Pancreas (tissue), 10 donors: Measurements from ENCODE around the gene LRRC43. TPM values are rescaled to one million over a fixed set of nuclear protein-coding genes. Genes with fewer than 3 reads are reported as not detected.

Source experiments
- ATAC-seq, 4 donors: fragments of 200-7000 bp; cut with Tn5 transposase; one replicate each; pipeline versions ENCODE4 v1.8.0 to v1.9.1; 2020; ENCODE audit warnings: mild to moderate bottlenecking in 4 of 4, moderate library complexity in 4 of 4
- DNase-seq, 6 donors: peaks; one replicate each; pipeline ENCODE4 v3.0.0-alpha.2; 2020
- FAIRE-seq: peaks from 2 replicates; lab custom pipeline; 2012; peaks lifted over from hg19 to GRCh38; lab: Jason Lieb, UNC
- H3K27ac ChIP-seq, 4 donors: fragments of 200-600 bp; sonication (generic); 1 replicate in 3 of 4; 2 replicates in 1 of 4; pipeline versions ENCODE4 v1.5.0 to v1.8.0; 2020
- H3K27me3 ChIP-seq, 4 donors: fragments of 200-600 bp; one replicate each; pipeline ENCODE4 v1.8.0; 2021
- H3K36me3 ChIP-seq, 3 donors: fragments of 200-600 bp; sonication (generic) in 1 of 3; one replicate each; pipeline versions ENCODE4 v1.5.0 to v1.8.0; 2020 to 2021
- H3K4me1 ChIP-seq, 3 donors: fragments of 200-600 bp; one replicate each; pipeline ENCODE4 v1.8.0; 2021
- H3K4me3 ChIP-seq, 4 donors: fragments of 200-600 bp; sonication (generic) in 2 of 4; one replicate each; pipeline versions ENCODE4 v1.5.0 to v1.8.0; 2020 to 2021
- H3K9me3 ChIP-seq, 4 donors: fragments of 200-600 bp; one replicate each; pipeline ENCODE4 v1.8.0; 2021
- WGBS, 2 donors: extraction: QIAGEN DNeasy Blood & Tissue Kit; methylation state at CpG; one replicate each; pipeline ENCODE4 v1.1.7; 2013; 5-methylcytosine and 5-hydroxymethylcytosine counted together
- intact Hi-C, 3 donors: fragments of 100-400 bp; cut with DNase I; formaldehyde crosslinking; loops; one replicate each; pipeline versions ENCODE4 v1.11.1 to v1.14.2; 2022
- polyA plus RNA-seq, 2 donors: library from polyadenylated mRNA; stranded (reverse); fragments of 200-250 nt; gene quantifications; one replicate each; pipeline ENCODE4 v1.2.3, GENCODE V29; 2013
- total RNA-seq, 6 donors: library from RNA; stranded (reverse); fragmentation: NEBNext Ultra II Directional in 4 of 6; extraction: Animal tissue kit (Norgen Biotek cat#: 25700) in 4 of 6; gene quantifications; one replicate each; pipeline versions ENCODE4 v1.2.1 to v1.2.4, GENCODE V29; 2021 to 2023
- TF ChIP-seq, protein P1 (sequence below), 4 donors: fragments of 200-600 bp; sonication (generic) in 3 of 4; IDR thresholded peaks; one replicate each; pipeline versions ENCODE4 v1.5.0 to v1.8.0; 2021; ENCODE audit warnings: antibody characterized with exemption in 4 of 4
- donor health status: healthy with polysubstance abuse.
- donor health status: DM: no; HTN: no; CAD: no; lungs with moderate emphysema.
- donor health status: DM: no; HTN: no; CAD: no.
- donor health status: control.
- donor health status: control.
- donor health status: Bipolar disorder and iron deficiency.
- donor health status: DM: yes; HTN: yes; CAD: no.
- donor health status: DM: no; HTN: no; CAD: no.
- donor health status: DM: no; HTN: no; CAD: no.
- donor health status: DM: yes; HTN: yes; CAD: no.

LRRC43 gene
- total and polyA plus RNA-seq, 8 donors, result 0.12 to 1.6 (median 0.52) TPM

DNA sequence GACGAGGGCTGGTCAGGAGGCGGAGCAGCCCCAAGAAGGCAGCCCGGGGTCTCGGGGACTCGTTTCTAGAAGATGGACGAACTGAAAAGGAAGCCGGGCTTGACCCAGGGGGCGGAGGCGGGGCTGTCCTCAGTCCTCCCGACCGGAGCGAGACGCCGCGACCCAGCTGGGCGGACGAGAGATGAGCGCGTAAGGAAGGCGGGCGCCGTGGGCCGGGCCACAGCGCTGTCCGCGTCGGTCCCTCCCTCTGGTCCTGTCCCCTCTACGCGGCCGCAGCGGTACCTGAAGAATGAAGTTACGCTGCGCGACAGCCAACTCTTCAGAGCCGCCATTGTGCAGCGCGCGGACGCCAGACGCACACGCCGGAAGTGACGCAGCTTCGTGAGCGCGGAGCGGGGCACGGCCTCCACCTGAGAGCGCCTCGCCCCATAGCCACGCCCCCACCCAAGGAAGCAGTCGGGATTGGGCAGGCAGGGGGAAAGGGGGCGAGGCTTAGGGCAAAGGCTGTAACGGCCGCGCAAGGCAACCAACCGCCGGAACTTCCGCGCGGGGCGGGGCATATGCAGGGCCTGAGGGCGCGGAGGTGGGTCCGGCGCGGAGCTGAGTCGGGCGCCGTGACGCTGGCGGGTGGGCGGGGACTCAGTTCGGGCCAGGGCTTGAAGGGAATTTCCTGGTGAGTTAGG is 42.9 kb downstream of the LRRC43 start, which contains the start of gene DIABLO:
Gene DIABLO (minus strand): TSS at position 370 of the 683 bp plus-strand sequence. CDS start 38 bp downstream, at position 332.
- intact Hi-C loops, result no loop called here
- DNase-seq, result peak; percentile 99 to 100 (median 100)
- peak; percentile 92 for FAIRE-seq

DNA sequence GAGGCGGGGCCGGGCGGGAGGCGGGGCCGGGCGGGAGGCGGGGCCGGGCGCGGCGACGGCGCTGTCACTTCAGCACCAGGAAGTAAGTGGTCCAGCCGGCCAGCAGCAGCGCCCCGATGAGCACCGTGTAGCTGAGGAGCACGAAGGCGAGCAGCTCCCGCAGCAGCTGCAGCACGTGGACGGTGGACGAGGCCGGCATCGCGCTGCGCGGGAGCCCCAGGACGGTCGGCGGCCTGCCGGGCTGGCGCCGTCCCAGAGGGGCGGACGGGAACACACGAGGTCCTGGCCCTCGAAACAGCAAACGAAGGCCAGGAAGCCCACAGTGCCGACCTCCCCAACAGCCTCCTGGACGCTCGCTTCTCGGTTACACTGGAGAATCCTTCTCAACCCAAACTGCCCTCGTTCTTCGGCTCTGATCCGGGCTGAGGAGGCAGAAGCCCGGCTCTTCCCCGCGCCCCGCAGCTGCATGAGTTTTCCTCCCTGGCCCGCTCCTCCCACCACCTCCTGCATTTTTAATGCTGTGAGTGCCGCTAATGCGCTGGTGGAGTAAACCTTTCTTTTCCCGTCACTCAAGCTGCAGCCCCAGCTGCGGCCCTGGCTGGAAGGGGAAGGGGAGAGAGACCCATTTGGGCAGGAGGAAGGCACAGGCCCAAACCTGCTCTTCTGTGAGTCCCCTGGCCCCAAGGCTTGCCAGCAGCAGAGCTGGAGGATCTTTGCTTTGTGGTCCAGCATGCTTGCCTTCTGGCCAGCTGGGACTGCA is 43.6 kb downstream of the LRRC43 start:
- WGBS, 2 donors, result 6 to 9% methylated on average over 50 to 55 of the region's 55 CpGs
- TF ChIP-seq, protein P1, sequence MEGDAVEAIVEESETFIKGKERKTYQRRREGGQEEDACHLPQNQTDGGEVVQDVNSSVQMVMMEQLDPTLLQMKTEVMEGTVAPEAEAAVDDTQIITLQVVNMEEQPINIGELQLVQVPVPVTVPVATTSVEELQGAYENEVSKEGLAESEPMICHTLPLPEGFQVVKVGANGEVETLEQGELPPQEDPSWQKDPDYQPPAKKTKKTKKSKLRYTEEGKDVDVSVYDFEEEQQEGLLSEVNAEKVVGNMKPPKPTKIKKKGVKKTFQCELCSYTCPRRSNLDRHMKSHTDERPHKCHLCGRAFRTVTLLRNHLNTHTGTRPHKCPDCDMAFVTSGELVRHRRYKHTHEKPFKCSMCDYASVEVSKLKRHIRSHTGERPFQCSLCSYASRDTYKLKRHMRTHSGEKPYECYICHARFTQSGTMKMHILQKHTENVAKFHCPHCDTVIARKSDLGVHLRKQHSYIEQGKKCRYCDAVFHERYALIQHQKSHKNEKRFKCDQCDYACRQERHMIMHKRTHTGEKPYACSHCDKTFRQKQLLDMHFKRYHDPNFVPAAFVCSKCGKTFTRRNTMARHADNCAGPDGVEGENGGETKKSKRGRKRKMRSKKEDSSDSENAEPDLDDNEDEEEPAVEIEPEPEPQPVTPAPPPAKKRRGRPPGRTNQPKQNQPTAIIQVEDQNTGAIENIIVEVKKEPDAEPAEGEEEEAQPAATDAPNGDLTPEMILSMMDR (IDR thresholded peaks at IDR 0.05), result no peak
- FAIRE-seq, result no peak
- Histone ChIP-seq H3K4me3 (peak overlapping the region in 2 of 4 donors; percentile 32 to 48), H3K36me3 (peaks cover 0 to 16% (median 3%) of the 10 kb centered on the region in 3 donors), H3K9me3 (no peaks in the 10 kb centered on the region), H3K27me3 (no peaks in the 10 kb centered on the region), H3K27ac (peak overlapping the region in 1 of 4 donors; percentile 57), H3K4me1 (peaks cover 9 to 21% (median 15%) of the 10 kb centered on the region in 3 donors)
- intact Hi-C loops, result no loop called here
- peak in 2 of 6 donors; percentile 33 to 49 for DNase-seq
- ATAC-seq, result no peak

More for the DNA sequence above, 42.9 kb downstream of the LRRC43 start, which contains the start of gene DIABLO:
- peak within 1 kb of the TSS; percentile 88 to 99 (median 90) for H3K4me3 ChIP-seq
- no peaks in the 10 kb centered on the region for H3K27me3 ChIP-seq
- peaks cover 0 to 16% (median 0%) of the 10 kb centered on the region in 3 donors for H3K36me3 ChIP-seq
- peak within 1 kb of the TSS; percentile 87 to 94 (median 92) for H3K27ac ChIP-seq
- H3K4me1 ChIP-seq, result peaks cover 9 to 21% (median 15%) of the 10 kb centered on the region in 3 donors
- no peaks in the 10 kb centered on the region for H3K9me3 ChIP-seq
- 1% methylated on average over 58 to 74 of the region's 74 CpGs for WGBS, 2 donors
- TF ChIP-seq, protein P1 (IDR thresholded peaks at IDR 0.05), result no peak
- ATAC-seq, result peak; percentile 94 to 97 (median 95)

DNA sequence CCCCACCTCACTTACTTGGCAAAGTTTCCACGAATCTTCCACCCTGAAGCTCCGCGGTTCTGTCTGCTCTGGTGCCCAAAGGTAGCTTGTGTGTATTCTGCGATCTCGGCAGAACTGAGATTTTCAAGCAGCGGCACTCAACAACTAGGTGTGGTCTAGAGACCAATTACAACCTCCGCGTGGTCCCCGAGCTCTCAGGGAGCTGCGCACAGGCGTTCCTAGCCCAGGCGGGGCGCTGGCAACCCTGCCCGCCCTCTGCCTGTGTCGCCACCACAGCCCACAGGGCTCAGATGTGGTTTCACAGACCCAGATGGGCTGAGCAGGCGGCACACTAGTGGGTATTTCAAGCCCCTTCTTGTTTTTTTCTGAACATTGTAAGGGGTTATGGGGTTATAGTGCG is 44.4 kb downstream of the LRRC43 start:
- 93 to 94% methylated on average over 17 of the region's 17 CpGs for WGBS, 2 donors
- intact Hi-C loops, result no loop called here
- H3K36me3 ChIP-seq, result peaks cover 0 to 13% (median 10%) of the 10 kb centered on the region in 3 donors
- DNase-seq (peak in 1 of 6 donors; percentile 18), FAIRE-seq (no peak), ATAC-seq (no peak)
- H3K9me3 ChIP-seq, result no peaks in the 10 kb centered on the region
- no peak overlapping the region for H3K27ac ChIP-seq
- no peaks in the 10 kb centered on the region for H3K27me3 ChIP-seq
- no peak overlapping the region for H3K4me3 ChIP-seq
- TF ChIP-seq, protein P1 (IDR thresholded peaks at IDR 0.05), result no peak
- peaks cover 9 to 21% (median 15%) of the 10 kb centered on the region in 3 donors for H3K4me1 ChIP-seq

DNA sequence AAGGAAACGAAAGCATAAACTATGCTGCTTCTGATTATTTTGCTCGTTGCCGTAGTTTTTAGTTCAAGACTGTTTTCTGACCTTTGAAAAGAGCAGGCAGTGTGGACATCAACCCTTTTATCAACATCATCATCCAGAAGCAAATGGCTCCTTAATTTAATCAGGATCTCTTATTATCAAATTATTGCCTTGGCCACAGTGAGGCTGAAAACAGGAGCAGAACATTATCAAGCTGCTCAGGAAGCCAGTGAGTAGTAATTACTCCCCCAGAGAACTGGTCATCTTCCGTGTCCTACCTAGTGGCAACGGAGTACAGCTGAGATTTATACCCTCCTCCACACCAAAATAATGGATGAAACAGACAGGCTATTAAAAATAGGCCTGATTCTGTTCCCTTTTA is 45.2 kb downstream of the LRRC43 start:
- FAIRE-seq (no peak), DNase-seq (no peak), ATAC-seq (no peak)
- Histone ChIP-seq H3K27me3 (no peaks in the 10 kb centered on the region), H3K4me1 (peaks cover 9 to 21% (median 15%) of the 10 kb centered on the region in 3 donors), H3K27ac (no peak overlapping the region), H3K36me3 (peaks cover 0 to 10% (median 8%) of the 10 kb centered on the region in 3 donors), H3K9me3 (no peaks in the 10 kb centered on the region), H3K4me3 (no peak overlapping the region)
- 88 to 96% methylated on average over 5 of the region's 5 CpGs for WGBS, 2 donors
- intact Hi-C loops, result no loop called here
- TF ChIP-seq, protein P1 (IDR thresholded peaks at IDR 0.05), result no peak
